GM12891 (cell line): ENCODE data around the gene NRTN.

Experiments
- PAX5 ChIP-seq: IDR thresholded peaks from 2 replicates; pipeline ENCODE4 v1.6.1; 2011; ENCODE audit warnings: low read length, moderate library complexity, mild to moderate bottlenecking; ENCODE audit not compliant: insufficient read depth, severe bottlenecking
- POLR2AphosphoS5 ChIP-seq: IDR thresholded peaks from 2 replicates; pipeline ENCODE4 v1.6.1; 2011; ENCODE audit warnings: low read depth, low read length, control low read depth
- SPI1 ChIP-seq: IDR thresholded peaks from 2 replicates; pipeline ENCODE4 v1.6.1; 2011; ENCODE audit warnings: low read depth, low read length, control low read depth
- TAF1 ChIP-seq: IDR thresholded peaks from 2 replicates; pipeline ENCODE4 v1.6.1; 2011; ENCODE audit warnings: low read depth, low read length, control low read depth

DNA sequence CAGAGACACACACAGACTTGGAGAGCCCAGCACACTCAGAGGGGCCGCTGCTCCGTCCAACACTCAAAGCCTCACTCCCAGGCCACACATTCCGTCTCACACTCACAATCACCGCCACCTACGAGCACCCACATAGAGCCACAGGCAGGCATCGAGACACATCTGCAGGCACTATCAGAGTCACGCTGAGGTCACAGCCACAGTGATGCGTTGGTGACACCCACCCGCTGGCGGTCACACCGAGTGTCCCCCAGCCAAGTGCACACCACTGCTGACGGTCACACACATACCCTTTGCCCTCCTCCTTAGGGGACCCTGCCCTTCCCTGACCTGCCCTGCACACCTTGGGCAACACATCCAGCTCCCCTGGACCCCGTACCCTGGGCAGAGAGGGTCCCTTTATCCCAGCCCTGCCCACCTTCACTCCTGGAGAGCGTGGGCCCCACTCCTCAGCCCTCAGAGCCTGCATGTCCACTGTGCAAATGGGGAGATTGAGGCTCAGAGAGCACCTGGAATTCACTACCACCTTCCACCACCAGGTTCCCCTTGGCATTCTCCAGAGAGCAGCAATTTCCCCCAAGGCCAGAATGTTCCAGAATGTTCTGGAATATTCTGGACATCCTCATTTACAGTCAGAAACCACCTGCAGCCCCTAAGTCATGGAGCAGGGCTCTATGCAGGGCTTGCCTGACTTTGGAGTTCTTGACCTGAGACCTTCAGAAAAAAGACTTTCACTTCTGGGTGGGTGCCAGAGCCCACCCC lies 60.0 kb downstream of the NRTN start:
- TF ChIP-seq POLR2AphosphoS5 (no peak), PAX5 (no peak), SPI1 (no peak), TAF1 (no peak)
